ENCODE measurements around the gene MIGA1.
A peak's percentile ranks its signal among the peaks of the same experiment; 100 is the strongest.

The MIGA1 gene

GRCh38 chr1:77846966-77847365, 67.5 kb downstream of the MIGA1 start:
- DNase-seq: no peak

- DNase-seq: no peak
Measured at GRCh38 chr1:77847621-77848080, 68.2 kb downstream of the MIGA1 start.

DNA sequence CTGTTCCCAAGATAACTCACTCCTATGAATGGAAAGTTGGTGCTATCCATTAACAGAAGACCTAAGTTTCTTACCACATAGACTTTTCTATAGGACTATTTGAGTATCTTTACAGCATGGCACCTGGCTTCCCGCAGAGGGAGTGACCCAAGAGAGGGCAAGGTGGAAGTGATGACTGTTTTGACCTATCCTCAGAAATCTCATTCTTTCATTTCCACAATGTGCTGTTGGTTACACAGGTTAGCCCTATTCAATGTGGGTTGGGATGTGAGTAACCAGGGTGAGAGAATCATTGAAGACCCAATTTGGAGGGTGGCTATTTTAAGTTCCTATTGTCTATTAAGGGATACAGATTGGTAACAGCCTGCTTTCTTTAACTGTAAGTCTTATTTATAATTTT, 70.6 kb downstream of the MIGA1 start:
- DNase-seq: no peak

- no peak for DNase-seq
Measured at GRCh38 chr1:77857552-77857951, 78.1 kb downstream of the MIGA1 start.

- DNase-seq: no peak
Measured at GRCh38 chr1:77858725-77859124, 79.3 kb downstream of the MIGA1 start.

DNA sequence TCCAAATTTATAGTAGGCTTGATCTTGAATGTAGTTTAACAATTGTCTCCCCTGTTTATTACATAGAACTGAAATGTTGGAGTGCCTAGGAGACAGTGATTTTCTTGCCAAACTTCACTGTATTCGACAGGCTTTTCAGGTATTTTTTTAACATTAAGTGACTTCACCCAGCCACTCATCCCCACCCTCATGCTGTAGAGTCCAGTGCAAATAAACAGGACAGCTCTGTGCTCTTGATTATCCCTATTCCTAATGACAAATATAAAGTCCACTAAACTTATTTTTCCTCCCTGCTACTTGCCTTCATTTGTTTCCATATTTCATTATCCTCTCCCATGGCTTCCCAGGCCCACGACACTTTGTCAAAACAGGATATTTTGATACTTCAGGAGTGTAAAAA, 79.8 kb downstream of the MIGA1 start:
- no peak for DNase-seq

DNA sequence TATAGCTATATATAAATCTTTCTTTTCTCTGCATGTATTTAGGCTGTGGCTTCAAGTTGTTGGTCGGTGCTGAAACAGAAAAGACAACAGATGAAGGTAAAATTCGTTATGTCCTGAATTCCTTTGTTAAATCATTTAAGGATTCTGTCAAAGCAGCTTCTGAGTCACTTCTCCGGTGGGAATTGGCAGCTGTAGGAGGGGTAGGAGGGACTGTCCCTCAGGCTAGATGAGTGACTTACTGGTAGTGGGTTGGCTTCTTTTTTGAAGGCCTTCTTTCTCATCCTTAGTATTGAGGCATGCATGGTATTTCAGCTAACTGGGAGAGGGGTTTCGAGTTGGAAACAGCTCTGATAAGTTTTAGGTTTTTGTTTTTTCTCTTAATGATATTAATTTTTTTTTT, 86.8 kb downstream of the MIGA1 start:
- DNase-seq: no peak

GRCh38 chr1:77872645-77873044, 93.2 kb downstream of the MIGA1 start:
- no peak for DNase-seq

GRCh38 chr1:77873461-77873860, 94.0 kb downstream of the MIGA1 start:
- no peak for DNase-seq

DNA sequence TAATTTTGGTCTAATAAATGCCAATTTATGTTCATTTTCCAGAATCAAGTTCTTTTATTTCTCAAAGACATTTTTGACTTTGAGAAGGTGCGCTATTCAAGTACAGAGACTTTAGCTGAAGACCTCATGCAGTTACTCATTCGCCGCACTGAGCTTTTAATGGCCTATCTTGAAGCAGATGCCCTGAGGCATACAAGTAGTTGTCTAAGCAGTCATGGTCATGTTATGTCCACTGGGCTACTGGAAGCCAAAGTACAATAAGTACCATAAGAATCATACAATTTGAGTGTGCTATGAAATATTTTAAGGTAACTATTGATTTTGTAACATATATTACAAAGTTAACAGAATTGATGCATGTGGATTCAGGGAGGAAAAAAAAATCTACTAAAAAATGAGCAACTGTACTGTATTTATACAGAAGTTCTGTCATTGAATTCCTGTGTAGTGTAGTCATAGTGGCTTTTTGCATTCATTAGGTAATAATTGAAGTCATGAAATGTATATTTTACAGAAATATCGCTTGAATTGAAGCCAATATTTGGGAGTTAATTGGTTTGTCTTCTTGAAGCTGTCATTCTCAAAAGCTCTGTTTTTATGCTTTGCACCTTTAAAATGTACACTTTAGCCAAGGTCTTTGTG, 95.5 kb downstream of the MIGA1 start:
- DNase-seq: no peak

- no peak for DNase-seq
Measured at GRCh38 chr1:77876884-77877283, 97.4 kb downstream of the MIGA1 start.

- no peak for DNase-seq
Measured at GRCh38 chr1:77881061-77881460, 101.6 kb downstream of the MIGA1 start.

- no peak for DNase-seq
Measured at GRCh38 chr1:77882411-77882810, 103.0 kb downstream of the MIGA1 start.

- peak; percentile 87 for DNase-seq
Measured at GRCh38 chr1:77888081-77888780, 108.8 kb downstream of the MIGA1 start, which contains the start of gene NEXN. TSS of gene NEXN (plus strand) at chr1:77888624. CDS start at chr1:77916107, 27,483 bp downstream.

DNA sequence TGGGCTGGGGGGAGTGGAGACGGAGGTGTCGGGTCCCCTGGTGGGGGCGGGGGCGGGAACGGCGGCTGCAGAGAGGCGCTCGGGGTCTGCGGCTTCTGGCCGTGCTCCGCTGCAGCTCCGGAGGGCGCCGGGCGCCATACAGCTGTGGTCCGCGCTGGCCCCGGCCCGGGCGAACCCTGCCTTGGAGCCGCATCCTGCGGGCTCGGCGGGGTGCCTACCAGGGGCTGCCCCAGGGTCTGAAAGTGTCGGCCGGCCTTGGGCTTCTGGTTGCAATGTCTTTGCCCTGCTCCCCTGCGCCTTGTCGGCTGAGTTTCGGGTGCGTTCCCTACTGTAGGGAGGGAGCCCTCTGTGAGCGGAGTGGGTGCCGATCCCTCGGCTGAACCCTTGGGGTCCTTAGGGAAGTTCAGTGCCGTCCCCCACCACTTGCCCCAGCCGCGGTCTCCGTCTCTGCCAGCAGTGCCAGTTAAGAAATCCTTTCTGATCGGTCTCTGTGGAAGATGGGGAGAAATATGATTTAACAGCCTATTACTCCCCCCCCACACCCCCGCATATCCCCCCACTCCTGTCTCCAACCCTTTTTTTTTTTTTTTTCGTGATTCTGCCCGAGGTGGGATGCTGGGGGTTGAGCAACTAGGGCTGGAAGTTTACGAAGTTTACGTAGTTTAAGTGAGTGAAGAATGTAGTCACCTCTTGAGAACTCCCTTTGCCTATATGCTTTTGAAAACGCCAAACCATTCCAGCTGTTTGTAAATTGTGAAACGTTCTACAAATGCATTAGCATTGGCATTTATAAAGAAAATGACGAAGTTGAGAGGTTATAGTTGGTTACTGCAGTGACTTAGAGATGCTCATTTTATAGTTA, 109.6 kb downstream of the MIGA1 start:
- peak; percentile 84 for DNase-seq

DNA sequence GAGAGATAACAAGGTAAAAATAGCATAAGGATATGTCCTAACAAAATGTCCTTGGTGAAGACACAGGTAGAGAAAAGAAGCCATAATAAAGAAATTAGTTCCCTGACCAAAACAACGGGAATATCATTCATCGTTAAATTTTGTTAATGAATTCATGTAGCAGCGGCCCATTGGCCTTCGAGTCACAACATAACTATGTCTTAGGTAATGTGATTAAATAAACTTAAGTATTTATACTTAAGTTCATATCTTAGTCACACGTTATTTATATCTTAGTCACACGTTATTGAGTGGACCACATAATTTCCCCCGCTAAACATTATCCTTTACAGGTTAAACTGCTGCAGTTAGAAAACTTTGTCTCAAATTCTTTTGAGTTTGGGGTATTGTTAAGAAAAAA, 110.2 kb downstream of the MIGA1 start:
- DNase-seq: no peak

DNA sequence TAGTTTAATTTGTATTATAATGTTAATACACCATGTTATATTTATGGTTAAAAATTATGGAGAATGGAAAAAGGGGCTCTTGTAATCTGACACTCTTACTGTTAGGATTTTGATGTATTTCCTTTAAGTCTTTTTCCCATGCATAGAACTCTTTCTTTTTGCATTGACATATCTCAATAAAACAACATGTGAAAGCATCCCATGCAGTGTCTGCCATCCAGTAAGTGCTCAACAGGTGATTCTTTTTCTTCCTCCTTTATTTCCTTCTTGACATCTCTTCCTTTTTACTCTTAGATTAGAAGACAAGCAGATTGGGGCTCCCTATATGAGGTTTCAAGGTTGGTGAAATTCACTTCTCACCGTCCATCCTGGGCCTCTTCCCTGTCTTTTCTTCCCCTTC, 111.8 kb downstream of the MIGA1 start:
- no peak for DNase-seq

- no peak for DNase-seq
Measured at GRCh38 chr1:77899647-77900320, 120.3 kb downstream of the MIGA1 start.

- no peak for DNase-seq
Measured at GRCh38 chr1:77900687-77901293, 121.3 kb downstream of the MIGA1 start.

DNA sequence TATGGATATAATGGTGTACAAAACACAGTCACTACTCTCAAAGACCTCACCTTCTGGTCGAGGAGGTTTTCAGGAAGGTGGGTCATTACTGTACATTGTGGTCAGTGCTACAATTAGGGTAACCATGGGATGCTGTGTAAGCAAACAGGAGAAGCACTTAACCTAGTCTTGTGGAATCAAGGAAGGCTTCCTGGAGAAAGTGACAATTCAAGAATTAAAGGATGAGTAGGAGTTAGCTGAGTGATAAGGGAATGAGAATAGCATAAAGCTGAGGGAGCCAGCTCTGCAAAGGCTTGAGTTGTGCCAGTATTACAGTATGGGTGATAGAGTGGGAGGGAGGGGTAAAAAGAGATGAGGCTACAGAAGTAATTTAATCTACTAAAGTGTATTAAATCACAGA, 126.2 kb downstream of the MIGA1 start:
- DNase-seq: no peak

DNA sequence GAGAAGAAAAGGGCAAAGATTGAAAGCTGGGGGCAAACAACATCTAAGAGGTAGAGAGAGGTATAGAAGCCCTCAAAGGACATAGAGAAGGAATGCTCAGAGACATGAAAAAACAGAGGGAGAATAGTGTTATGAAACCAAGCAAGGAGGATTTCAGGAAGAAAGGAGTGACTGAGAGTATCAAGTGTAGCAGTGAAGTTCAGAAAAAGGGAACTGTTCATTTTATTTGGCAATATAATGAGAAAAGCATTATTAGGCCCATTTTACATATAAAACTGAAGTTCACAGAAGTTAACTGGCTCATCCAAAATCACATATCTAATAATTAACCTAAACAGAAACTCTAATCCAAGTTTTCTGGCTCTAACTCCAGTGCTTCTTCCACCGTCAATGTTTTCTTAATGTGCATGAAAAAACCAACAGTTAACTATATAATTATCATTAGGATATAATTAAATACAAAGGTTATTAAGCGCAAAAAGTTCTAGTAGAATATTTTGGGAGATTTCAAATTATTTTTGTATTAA, 126.6 kb downstream of the MIGA1 start:
- no peak for DNase-seq

GRCh38 chr1:77906624-77907023, 127.2 kb downstream of the MIGA1 start:
- no peak for DNase-seq
